HFFc6 (cell line): ENCODE results near the gene NEU2. TPM values are rescaled to one million over a fixed set of nuclear protein-coding genes. Genes with fewer than 3 reads are reported as not detected.

Experiments used
- DNase-seq: peaks from one replicate; pipeline ENCODE4 v3.0.0-alpha.2; 2018
- H3K27ac Mint-ChIP-seq: 2 replicates; pipeline ENCODE4 v1.8.0; 2020; ENCODE audit warnings: mild to moderate bottlenecking, mixed read lengths
- H3K27me3 Mint-ChIP-seq: 2 replicates; pipeline ENCODE4 v1.8.0; 2021; ENCODE audit warnings: mild to moderate bottlenecking, moderate library complexity, mixed read lengths; ENCODE audit not compliant: insufficient read depth
- H3K36me3 Mint-ChIP-seq: 2 replicates; pipeline ENCODE4 v1.8.0; 2021; ENCODE audit warnings: low read depth, mixed read lengths
- H3K4me1 Mint-ChIP-seq: 2 replicates; pipeline ENCODE4 v1.8.0; 2020; ENCODE audit warnings: low read depth, mixed read lengths
- H3K4me3 Mint-ChIP-seq: 2 replicates; pipeline ENCODE4 v1.8.0; 2020; ENCODE audit warnings: mild to moderate bottlenecking, moderate library complexity, mixed read lengths
- H3K9me3 Mint-ChIP-seq: 2 replicates; pipeline ENCODE4 v1.8.0; 2020; ENCODE audit warnings: mild to moderate bottlenecking, mixed read lengths
- CTCF ChIP-seq: fragments of 200-600 bp; sonication (generic); IDR thresholded peaks from 2 replicates; pipeline ENCODE4 v1.5.0; 2021; ENCODE audit warnings: antibody characterized with exemption, mild to moderate bottlenecking
- total RNA-seq, 6 experiments: library from RNA; stranded (reverse); fragmentation: NEBNext Ultra II Directional; extraction: Animal tissue kit (Norgen Biotek cat#: 25700); gene quantifications; 2 replicates in 1 of 6; 3 replicates in 5 of 6; pipeline ENCODE4 v1.2.3, GENCODE V29; 2021

Gene NEU2
- total RNA-seq, 6 experiments from 2014 or later: not detected

GRCh38 chr2:233075141-233075965 is 42.9 kb downstream of the NEU2 start:
- H3K4me1 Mint-ChIP-seq: no peaks in the 10 kb centered on the region
- no peak overlapping the region for H3K27ac Mint-ChIP-seq
- no peak for DNase-seq
- peaks cover 12% of the 10 kb centered on the region for H3K27me3 Mint-ChIP-seq
- H3K9me3 Mint-ChIP-seq: peaks cover 6% of the 10 kb centered on the region
- H3K36me3 Mint-ChIP-seq: no peaks in the 10 kb centered on the region
- TF ChIP-seq CTCF: no peak
- no peak overlapping the region for H3K4me3 Mint-ChIP-seq

GRCh38 chr2:233075966-233076339 is 43.5 kb downstream of the NEU2 start:
- H3K27me3 Mint-ChIP-seq: peaks cover 13% of the 10 kb centered on the region
- H3K4me3 Mint-ChIP-seq: no peak overlapping the region
- no peak for DNase-seq
- no peak overlapping the region for H3K27ac Mint-ChIP-seq
- no peaks in the 10 kb centered on the region for H3K36me3 Mint-ChIP-seq
- peaks cover 6% of the 10 kb centered on the region for H3K9me3 Mint-ChIP-seq
- no peak for TF ChIP-seq CTCF
- no peaks in the 10 kb centered on the region for H3K4me1 Mint-ChIP-seq

- no peaks in the 10 kb centered on the region for H3K36me3 Mint-ChIP-seq
- no peaks in the 10 kb centered on the region for H3K4me1 Mint-ChIP-seq
- H3K9me3 Mint-ChIP-seq: peaks cover 3% of the 10 kb centered on the region
- no peak overlapping the region for H3K4me3 Mint-ChIP-seq
- H3K27me3 Mint-ChIP-seq: peaks cover 18% of the 10 kb centered on the region
- DNase-seq: no peak
- H3K27ac Mint-ChIP-seq: no peak overlapping the region
- TF ChIP-seq CTCF: no peak
These were observed 44.3 kb downstream of the NEU2 start for GRCh38 chr2:233076749-233077148.

- TF ChIP-seq CTCF: no peak
- DNase-seq: no peak
- H3K9me3 Mint-ChIP-seq: no peaks in the 10 kb centered on the region
- H3K4me3 Mint-ChIP-seq: no peak overlapping the region
- H3K4me1 Mint-ChIP-seq: no peaks in the 10 kb centered on the region
- H3K27me3 Mint-ChIP-seq: peaks cover 32% of the 10 kb centered on the region
- no peak overlapping the region for H3K27ac Mint-ChIP-seq
- no peaks in the 10 kb centered on the region for H3K36me3 Mint-ChIP-seq
These were observed 47.0 kb downstream of the NEU2 start for GRCh38 chr2:233079473-233079877.

- no peak for DNase-seq
- TF ChIP-seq CTCF: no peak
- no peak overlapping the region for H3K4me3 Mint-ChIP-seq
- H3K9me3 Mint-ChIP-seq: no peaks in the 10 kb centered on the region
- H3K36me3 Mint-ChIP-seq: no peaks in the 10 kb centered on the region
- H3K27me3 Mint-ChIP-seq: peaks cover 34% of the 10 kb centered on the region
- no peaks in the 10 kb centered on the region for H3K4me1 Mint-ChIP-seq
- H3K27ac Mint-ChIP-seq: no peak overlapping the region
These were observed 47.7 kb downstream of the NEU2 start for GRCh38 chr2:233079953-233080835.
